Fibroblast of pulmonary artery (primary cell): ENCODE data around the gene STX11.

Experiments
- DNase-seq: peaks from one replicate; pipeline ENCODE4 v3.0.0-alpha.2; 2010; ENCODE audit warnings: low read depth
- H3K4me3 ChIP-seq: replicated peaks from 2 replicates; pipeline ENCODE4 v1.5.1; 2011; ENCODE audit warnings: low read depth, mild to moderate bottlenecking, control low read depth, low read length, moderate library complexity
- CTCF ChIP-seq: IDR thresholded peaks from 2 replicates; pipeline ENCODE4 v1.5.1; 2011; ENCODE audit warnings: mild to moderate bottlenecking, control low read depth, low read length, inconsistent platforms; ENCODE audit errors: missing control alignments

The STX11 gene

DNA sequence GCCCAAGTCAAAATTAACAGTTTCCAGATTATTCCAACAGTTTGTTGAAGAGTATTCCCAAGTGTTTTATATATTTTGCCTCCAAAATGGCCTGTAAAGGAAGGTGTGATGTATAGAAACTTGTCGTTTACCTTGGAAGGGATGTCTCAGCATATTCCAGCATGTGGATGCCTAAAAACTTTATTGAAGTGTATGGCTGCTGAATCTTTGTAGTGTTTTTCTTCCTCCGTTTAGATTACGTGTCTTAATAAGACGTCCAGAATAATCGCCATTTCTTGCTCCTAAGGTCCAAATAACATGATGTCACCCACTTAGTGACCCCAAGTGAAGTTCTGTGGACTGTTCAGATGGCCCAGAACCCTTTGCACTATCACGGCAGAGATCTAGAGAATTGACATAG lies 37.0 kb upstream of the STX11 start:
- no peak overlapping the region for H3K4me3 ChIP-seq
- DNase-seq, result no peak
- no peak for TF ChIP-seq CTCF

- DNase-seq, result no peak
- no peak overlapping the region for H3K4me3 ChIP-seq
- no peak for TF ChIP-seq CTCF
Observed at GRCh38 chr6:144115219-144115618, 35.1 kb upstream of the STX11 start.

- TF ChIP-seq CTCF, result no peak
- no peak for DNase-seq
- no peak overlapping the region for H3K4me3 ChIP-seq
Observed at GRCh38 chr6:144119376-144119775, 30.9 kb upstream of the STX11 start.

- TF ChIP-seq CTCF, result no peak
- no peak for DNase-seq
- H3K4me3 ChIP-seq, result no peak overlapping the region
Observed at GRCh38 chr6:144122861-144123260, 27.5 kb upstream of the STX11 start.

- DNase-seq, result no peak
- no peak overlapping the region for H3K4me3 ChIP-seq
- no peak for TF ChIP-seq CTCF
Observed at GRCh38 chr6:144123421-144123820, 26.9 kb upstream of the STX11 start.

- TF ChIP-seq CTCF, result no peak
- H3K4me3 ChIP-seq, result no peak overlapping the region
- DNase-seq, result no peak
Observed at GRCh38 chr6:144123836-144124235, 26.5 kb upstream of the STX11 start.

DNA sequence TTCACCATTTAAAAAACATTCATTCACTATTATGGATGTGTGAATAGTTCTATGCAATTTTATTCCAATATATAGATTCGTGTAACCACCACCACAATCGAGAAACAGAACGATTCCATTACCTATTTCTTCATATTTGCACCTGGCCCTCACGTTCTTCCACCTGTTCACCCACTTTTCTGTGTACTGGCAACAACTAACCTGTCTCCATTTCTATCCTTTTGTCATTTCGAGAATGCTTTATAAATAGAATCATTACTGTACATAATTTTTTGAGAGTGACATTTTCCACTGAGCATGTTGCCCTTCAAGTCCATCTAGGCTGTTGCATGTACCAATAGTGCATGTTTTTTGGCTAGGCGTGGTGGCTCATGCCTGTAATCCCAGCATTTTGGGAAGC lies 23.2 kb upstream of the STX11 start:
- DNase-seq, result no peak
- no peak overlapping the region for H3K4me3 ChIP-seq
- TF ChIP-seq CTCF, result no peak
